GM19452 (cell line): ENCODE results near the gene TRIM47.

Experiments
- ATAC-seq: cut with Tn5 transposase; IDR thresholded peaks from one replicate; pipeline ENCODE4 v1.9.1; 2021; ENCODE audit not compliant: unreplicated experiment

TRIM47 gene

DNA sequence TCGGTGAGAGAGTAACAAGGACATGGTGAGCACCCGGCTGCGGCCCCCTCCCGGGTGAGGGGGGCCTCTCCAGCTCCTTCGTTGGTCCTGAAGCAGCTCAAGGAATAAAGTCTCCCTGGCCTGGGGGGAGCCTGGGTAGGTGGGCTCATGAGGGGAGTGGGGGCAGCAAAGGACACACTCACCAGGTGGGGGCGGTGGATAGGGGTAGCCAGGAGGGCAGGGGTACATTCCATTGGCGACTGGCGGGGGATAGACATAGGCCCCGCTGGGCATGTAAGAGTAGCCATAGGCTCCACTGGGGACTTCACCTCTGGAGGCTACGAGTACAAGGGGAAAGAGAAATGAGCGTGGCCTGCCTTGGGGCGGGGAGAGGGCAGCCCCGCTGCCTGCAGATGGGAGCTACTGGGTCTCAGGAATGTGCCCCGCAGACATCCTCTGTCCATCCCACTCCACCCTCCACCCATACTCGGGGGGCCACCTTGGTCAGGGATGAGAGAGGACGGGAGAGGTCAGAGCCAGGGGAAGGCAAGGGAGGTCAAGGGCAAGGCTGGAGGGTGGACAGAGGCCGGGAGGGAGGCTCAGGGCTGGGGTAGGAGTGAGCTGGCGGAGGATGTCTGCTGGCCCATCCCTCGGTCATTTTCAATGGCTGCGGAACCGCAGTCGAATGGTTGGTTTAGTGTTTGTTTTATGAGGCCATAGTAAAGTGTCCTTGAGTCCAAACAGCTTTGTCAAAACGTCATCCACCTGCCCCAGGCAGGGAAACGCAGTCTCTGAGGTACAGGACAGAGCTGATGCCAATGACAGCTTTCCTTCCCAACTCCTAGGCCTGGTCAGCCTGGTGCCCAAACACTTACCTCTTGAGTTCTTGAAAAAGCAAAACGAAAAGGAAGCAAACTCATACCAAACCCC is 30.5 kb downstream of the TRIM47 start:
- ATAC-seq = no peak

DNA sequence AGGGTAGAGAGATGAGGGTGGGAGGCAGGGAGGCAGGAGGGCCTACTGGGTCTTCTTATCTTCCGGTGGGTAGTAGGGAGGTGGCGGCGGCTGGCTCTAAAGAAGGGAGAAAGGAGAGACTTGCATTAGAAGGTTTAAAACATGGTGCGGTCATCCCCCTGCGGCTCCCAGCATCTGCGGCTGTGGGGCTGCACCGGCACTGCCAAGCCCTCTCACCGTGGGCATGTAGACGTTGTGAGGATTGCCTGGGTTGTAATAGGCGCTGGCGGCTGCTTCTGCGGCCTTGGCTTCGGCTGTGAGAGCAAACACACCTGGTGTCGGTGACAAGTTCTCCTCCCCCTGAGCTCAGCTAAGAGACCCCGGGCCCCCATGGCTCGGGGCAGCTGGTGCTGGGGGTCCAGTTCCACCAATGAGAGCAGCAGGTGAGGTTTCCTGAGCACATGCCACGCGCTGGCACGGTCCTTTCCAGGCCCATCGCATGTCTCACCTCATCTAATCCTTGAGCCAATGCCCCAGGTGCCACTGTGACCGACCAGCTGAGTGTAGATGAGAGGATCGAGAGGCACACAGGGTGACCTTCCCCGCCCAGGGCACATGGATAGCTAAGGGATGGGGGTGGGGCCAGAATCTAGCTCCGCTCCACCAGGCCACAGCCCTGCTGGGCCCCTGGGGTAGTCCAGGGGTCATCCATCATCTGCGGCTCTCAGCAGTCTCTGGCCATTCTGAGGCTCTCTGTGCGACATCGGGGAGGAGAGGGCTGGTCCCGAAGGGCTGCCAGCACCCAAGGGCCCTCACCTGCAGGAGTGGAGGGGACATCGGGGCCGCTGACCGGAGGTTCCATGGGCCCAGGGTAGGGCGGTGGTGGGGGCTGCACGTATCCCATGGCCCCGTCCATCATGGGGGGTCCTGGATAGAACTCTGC is 31.4 kb downstream of the TRIM47 start:
- no peak for ATAC-seq

DNA sequence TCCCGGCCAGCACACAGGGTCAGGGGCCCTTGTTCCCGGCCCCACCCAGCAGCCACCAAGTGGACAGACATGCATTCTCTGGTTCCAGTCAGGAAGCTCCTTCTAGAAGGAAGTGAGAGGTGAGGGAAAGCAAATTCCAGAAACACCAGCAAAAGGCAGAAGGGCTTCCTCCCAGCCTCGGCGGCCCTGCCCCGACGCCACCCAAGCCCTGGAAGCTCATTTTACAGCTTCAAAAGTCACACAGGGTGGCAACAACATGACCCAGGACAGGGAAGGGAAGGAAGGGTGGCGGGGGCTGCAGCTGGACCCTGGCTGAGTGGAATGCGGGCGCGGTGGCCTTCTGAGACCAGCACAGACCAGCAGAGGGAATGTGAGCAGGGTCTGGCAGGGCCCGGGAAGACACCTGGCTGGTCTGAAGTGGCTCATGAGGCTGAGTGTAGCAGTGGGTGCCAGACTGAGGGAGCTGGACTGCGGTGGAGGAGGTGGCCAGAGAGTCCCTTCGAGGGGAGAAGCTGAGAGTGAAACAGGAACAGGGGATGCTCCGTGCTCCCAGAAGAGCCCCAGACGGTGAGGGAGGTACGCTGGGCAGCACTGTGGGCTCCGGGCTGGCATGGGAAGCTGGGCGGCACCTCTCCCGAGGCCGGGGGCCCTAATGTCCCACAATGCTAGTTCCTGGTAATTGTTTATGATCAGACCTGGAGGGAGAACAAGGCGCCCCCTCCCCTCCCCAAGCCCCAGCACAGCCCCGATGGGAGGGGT is 32.3 kb downstream of the TRIM47 start:
- ATAC-seq = no peak

DNA sequence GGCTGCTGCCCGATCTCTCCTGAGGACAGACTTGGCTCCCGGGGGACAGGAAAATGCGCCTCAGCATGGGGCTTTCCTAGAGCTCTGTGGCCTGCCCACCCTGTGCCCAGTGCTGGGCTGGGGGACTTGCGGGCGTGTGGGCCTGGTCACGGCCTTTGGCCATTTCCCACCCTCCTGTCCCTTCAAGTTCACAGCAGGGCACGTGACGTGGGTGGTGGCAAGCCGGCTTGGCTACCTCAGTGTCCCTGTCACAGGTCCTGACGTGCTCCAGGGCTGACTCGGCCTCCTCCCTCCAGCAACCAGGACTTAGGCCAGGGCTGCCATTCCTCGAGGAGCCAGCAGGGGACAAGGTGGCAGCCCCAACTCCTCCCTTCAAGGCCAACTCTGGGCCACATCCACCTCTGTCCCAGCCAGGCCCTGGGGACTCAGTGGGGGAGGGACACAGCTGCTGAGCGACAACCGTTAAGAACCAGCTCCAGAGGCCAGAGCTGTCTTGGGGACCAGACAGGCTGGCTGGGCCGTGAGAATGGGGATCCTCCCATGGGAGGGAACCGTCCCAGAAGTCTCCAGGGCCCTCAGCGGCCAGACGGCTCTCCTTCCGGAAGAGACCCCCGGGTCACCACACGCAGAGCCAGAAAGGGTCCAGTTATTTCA is 33.2 kb downstream of the TRIM47 start:
- ATAC-seq = peak; percentile 71

DNA sequence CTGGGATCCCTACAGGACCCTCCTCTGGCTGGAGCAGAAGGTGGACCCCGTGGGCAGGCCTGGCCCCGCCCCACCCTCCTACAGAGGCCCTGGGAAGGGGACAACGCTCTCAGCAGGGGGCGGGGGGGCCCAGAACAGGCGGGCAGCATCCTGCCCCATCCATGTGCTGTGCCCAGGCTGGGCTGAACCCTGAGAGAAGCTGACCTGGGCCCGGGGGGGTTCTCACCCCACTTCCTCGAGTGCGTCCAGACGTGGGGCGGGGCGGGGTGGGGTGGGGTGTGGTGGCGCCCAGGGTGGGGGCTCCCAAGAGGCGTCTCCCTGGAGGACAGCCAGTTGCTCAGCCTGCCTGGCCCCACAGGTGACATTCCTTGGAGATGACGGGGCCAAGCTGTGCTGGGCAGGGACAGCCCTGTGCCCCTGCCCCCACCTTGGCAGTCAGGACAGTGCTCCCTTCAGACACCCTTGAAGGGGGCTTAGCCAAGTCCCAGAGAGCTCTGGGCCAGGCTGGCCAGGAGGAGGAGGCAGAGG is 33.8 kb downstream of the TRIM47 start:
- peak; percentile 5 for ATAC-seq

DNA sequence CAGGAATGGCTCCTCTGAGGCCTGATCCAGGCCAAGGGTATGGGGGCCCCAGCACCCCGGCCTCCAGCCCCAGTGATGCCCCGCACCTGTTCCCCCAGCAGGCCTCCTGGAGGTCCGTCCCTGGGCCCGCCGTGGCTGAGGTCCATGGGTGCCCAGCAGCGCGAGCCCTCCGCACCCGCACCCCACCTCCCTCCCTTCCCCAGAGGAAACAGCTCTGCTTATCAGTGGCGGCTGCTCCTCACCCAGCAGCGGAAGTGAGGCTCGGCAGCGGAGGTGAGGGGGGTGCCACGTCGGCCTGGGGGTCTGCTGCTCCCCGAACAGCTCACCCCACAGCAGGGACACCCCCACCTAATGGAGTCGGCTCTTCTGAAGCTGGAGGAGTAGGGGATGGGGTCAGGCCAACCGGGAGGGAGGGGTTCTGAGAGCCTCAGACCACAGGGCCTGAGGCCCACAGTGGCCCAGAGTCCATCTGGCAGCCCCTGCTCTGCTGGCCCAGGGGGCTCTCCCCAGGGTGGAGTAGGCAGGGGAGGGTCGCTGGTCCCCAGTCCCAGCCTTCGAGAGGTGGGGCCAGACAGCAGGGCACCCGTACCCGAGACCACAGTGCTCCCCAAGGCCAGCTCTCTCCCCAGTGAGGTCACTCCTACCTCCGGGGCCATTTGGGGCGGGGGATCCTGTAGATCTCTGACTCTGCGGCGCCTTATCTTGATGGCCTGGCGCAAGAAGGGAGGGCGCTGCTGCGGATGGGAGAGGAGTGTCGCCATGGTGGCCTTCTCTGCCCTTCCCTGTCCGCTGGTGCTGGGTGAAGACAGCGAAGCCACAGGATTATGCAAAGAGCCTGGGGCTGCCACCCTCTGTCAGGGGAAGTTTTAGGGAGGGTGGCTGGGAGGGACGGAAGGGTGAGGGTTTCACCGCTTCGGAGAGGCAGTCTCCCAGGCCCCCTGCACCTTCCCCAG is 34.5 kb downstream of the TRIM47 start, which contains the start of gene UNC13D:
Gene UNC13D (minus strand): TSS at position 828 of the 953 bp plus-strand sequence. CDS start 67 bp downstream, at position 761.
- no peak for ATAC-seq

DNA sequence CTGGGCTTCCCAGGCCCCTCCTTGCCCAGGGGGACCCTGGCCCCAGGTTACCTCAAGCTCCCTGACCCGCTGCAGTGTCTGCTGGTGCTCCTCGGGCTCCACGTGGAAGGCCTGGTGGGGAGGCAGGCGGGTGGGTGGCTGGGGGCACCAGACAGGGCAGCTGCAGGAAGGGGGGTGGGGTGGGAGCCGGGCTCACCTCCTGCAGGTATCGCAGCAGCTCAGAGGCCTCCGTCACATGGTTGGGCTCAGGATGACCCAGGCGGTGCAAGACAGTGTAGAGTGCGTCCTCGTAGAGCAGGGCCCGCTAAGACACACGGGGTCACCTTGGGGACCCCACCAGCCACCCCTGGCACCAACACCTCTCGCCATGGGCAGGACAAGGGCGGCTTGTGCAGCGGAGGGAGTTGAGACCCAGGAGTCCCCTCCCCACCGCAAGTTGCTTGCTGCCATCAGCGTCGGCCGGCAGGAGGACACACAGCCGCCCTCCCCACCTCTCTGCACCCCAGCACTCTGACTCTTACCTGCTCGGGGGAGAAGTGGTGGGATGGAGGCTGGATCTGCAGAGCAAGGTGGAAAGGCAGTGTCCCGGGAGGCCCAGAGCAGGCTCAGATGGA is 35.3 kb downstream of the TRIM47 start:
- ATAC-seq = no peak

DNA sequence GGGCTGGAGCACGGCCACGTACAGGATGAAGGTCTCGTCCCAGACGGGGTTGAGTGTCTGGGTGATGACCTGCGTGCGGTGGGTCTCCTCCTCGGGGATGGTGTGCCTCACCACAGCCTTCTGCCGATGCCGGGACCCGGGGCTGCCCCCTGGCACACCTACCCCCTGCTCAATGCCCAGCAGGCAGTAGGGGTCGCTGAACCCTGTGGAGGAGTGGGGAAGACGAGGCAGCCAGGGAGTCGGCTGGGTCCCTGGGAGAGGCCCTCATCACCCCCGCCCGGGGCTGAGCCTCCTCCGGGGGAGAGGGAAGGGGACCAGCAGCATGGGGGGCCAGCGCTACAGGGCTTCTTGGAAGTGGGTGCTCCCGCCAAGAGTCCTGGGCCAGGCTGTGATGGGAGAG is 36.0 kb downstream of the TRIM47 start:
- ATAC-seq = no peak

DNA sequence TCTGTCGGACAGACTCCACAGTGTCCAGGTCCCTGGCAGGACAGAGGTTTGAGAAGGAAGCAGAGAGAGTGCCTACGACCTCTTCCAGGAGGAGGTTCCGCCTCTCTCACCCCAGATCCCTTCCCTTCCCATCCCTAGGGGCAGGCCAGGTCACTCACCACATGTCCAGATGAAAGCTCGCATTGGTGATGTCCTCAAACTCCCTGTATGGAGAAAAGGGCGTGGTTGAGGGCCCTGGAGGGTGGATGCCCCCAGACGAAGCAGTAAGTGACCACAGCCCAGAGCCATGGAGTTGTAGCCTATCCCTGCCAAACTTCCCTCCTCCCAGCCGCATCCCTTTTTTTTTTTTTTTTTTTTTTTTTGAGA is 37.6 kb downstream of the TRIM47 start:
- ATAC-seq = no peak

DNA sequence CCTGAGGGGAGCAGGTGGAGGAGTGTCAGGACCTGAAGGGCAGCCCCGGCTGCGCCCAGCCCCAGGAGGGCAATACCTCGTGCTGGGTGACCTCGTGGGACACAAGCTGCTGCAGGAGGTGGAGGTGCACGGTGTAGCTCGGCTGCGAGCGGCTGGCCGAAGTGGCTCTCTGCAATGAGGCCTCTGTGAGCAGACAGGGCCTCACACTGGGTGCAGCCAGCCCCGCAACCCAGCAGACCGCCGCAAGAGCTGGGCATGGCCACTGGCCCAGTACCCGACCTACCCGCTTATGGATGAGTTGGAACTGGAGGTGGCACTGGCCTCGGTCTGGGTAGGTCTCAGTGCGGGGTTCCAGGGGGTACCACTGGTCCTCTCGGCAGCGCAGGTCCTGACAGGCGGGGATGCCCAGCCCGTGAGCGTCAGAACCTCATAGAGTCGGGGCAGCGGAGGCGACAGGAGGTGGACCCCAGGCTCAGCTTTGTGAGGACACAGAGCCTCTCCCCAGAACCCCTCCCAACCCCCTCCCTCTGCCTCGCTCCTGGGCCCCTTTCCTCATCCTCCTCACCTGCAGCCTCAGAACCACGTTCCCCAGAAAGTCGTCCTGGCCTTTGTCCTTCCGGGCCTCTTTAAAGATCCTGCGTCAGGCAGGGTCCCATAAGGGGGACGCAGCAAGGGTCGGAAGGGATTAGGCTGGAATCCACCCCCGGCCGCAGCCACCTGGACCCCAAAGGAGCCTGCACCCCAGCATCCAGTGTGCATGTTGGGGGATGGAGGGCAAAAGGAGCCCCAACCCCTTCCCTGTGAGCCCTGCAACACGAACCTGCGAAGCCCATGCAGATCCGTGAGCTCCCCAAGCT is 38.2 kb downstream of the TRIM47 start:
- ATAC-seq = no peak

DNA sequence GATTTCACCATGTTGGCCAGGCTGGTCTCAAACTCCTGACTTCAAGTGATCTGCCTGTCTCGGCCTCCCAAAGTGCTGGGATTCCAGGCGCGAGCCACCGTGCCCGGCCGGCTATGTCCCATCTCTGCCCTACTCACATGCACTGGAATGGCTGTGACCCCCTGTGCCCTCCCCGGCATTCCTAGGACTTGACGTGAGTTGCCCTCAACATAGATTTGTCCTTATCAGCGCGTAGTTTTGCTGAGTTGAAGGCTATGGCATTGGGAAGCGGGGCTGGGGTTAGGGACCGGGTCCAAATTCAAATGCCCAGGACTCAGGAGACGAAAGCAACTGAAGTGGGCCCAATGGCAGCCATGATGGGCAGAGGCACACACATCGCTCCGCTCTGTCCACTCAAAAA is 40.0 kb downstream of the TRIM47 start:
- ATAC-seq = no peak

DNA sequence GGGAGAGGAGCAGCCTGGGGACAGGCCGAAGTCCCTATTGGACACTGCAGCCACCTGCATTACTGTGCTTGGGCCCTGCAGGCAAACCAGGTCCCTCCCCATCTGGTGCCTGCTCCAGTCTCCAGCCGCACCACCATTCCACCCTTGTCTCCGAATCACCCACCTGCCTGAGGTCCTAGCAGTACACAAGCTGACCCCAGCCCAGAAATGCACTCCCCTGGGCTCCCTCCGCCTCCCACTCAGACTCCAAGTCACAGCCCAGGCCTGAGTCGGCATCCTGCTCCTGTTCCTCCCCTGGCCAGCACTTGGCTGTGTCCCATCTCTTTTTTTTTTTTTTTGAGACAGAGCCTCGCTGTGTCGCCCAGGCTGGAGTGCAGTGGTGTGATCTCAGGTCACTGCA is 40.5 kb downstream of the TRIM47 start:
- no peak for ATAC-seq

DNA sequence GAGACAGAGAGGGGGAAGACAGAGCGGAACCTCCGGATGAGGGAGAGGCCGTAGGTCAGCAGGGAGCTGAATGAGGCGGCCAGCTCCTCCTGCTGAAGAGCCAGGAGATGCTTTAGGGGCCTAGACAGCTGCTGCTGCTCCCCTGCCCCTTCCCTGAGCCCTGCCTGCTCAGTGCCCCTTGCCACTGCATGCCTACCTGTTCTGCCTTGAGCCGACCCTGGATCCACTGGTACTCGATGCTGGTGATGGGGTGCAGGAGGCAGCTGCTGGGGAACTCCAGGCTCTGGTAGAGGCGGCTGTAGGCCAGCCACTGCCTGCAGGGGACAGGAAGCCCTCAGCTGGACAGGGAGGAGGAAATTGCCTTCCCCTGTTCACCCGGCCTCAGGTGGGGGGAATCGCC is 41.8 kb downstream of the TRIM47 start:
- no peak for ATAC-seq

DNA sequence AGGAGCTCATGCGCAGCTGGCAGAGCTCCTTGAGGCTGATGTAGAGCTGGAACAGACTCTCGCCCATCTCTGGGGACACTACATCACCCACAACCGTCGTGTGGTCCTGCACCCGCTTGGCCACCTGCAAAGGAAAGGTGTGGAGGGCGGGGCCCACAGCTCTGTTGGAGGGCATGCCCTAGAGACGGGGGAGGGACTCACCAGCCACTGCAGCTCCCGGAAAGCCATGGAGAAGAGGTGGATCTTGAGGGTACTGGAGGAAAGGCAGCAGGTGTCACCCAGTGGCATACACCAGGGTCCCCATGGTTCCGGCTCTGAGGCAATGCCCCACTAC is 42.8 kb downstream of the TRIM47 start:
- no peak for ATAC-seq

DNA sequence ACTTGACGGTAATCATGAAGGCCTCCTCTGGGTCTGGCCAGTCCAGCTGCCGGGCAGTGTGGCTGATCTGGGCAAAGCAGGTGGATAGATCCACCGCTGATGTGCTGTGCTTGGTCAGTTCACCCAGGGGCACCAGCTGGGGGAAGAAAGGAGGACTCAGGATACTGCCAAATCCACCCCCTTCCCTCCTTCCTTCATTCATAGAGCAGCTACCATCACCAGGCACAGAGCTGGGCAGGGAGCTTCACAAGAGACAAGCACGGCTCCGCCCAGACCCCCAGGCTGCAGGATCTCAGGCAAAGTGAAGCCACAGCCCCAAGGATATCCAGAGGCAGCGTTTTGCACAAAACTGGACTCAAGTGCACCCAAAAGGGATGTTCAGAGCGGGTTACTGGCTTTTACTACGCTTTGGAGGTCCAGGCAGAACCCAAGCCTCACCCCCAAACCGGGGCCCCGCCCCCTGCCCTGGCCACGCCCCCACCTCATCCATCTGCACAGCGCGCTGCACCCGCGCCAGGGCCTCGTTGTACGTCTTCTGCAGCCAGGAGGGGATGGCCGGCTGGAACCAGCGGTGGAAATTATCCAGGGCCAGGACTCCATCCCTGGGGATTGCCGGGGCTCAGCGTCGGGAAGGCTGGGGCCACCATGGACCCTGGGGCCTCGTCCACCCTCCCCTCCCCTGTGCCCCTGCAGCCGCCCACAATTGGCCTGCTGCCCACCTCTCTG is 43.3 kb downstream of the TRIM47 start:
- ATAC-seq = no peak

DNA sequence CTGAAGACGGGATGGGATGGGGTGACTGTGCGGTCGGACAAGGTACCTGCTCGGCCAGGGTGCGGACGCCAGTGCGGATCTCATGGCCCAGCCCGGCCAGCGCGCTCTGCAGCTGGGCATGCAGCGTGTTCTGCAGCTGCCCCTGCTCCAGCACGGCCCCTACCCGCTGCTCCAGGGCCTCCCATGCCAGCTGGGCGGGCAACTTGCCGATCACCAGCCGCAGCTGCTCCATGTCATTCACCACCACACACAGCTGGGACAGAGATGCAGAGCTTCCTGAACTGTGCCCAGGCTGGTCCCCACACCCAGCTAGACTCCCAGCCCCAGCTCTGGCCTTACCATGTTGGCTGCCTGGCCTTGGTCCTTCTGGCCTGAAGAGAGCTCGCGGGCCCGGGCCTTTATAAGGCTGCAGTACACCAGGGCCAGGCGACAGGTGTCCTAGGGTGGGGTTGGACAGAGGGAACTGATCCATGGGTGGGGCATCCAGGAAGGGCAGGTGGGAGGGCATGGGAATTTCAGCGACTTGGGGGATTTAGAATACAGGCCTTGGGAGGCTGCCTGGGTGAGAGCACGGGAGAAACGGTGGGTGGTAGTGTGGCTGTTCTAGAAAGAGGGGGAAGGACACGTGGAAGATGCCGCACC is 44.0 kb downstream of the TRIM47 start:
- ATAC-seq = no peak
